GM19372 (cell line): ENCODE data around the gene TGFB1.
"Not testable (repeated sequence)": the region's sequence is repeated elsewhere in the genome, so short reads cannot be mapped to it uniquely, and the experiment has no call there.

Experiments used
- ATAC-seq: cut with Tn5 transposase; IDR thresholded peaks from one replicate; pipeline ENCODE4 v1.9.1; 2021; ENCODE audit warnings: mild to moderate bottlenecking, low read depth, moderate library complexity; ENCODE audit not compliant: unreplicated experiment

Gene TGFB1

DNA sequence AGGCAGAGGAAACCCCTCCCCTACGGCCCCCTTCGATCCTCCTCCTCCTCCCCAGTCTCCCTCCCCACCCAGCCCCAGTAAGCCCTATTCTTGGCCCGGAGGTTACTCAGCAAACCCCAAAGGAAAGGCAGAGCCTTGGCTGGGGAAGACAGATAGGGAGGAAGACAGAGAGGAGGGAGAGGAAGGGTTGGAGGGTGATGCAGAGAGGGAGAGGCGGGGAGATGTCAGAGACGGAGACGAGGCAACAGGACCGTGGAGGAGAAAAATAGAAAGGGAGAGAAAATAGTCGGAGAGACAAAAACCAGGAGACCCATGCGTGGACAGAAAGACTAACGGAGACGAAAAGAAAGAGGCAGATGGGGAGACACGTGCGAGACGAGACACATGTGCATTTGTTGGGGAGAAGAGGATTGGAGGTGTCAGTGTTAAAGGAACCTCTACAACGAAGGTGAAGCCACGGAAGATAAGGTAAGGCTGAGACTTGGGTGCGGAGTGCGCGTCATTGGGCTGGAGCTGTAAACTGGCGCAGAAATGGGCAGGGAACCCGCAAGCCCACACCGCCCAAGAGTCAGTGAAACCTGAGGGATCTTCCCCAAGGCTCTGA, 2.9 kb downstream of the TGFB1 start:
- no peak for ATAC-seq

DNA sequence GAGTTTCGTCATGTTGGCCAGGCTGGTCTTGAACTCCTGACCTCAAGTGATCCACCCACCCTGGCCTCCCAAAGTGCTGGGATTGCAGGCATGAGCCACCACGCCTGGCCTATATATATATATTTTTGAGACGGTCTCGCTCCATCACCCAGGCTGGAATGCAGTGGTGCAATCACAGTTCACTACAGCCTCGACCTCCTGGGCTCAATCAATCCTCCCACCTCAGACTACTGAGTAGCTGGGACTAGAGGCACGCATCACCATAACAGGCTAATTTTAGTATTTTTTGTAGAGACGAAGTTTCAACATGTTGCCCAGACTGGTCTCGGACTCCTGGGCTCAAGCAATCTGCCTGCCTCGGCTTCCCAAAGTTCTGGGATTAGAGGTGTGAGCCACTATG, 6.8 kb downstream of the TGFB1 start:
- not testable (repeated sequence) for ATAC-seq

DNA sequence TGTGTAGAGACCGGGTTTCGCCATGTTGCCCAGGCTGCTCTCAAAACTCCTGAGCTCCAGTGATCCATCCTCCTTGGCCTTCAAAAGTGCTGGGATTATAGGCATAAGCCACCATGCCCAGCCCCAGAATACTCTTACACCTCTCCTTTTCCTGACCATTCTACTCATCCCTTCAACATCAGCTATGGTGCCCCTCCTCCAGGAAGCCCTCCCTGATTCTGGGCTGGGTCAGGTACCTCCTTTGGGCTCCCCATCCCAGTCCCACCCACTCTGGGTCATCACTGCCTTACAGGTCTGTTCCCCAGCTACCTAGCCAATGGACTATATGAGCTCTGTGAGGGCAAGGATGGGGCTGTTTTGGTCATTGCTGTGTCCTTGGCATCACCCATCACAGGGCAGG, 9.6 kb downstream of the TGFB1 start:
- no peak for ATAC-seq

DNA sequence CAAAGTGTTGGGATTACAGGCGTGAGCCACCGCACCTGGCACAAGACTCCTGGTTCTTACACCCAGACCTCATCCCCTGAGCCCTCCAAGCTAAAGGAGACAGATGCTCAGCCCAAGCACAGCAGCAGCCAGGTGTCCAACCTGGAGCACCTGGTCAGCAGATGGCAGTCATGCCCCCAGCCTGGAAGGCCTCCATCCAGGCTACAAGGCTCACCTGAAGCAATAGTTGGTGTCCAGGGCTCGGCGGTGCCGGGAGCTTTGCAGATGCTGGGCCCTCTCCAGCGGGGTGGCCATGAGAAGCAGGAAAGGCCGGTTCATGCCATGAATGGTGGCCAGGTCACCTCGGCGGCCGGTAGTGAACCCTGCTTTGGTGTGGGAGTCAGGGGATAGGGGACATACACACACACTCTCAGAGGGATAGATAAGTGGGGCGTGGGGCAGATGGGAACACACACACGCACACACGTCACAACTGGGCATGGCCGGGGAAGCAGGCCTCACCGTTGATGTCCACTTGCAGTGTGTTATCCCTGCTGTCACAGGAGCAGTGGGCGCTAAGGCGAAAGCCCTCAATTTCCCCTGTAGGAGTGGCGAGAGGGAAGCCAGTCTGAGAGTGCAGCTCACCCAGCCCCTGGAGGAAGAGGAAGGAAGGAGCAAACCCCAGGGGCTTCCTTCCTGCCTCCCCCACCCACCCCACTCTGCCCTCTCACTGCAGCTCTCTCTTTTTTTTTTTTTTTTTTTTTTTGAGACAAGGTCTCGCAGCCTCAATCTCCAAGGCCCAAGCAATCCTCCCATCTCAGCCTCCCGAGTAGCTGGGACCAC, 11.8 kb downstream of the TGFB1 start:
- ATAC-seq, result no peak

DNA sequence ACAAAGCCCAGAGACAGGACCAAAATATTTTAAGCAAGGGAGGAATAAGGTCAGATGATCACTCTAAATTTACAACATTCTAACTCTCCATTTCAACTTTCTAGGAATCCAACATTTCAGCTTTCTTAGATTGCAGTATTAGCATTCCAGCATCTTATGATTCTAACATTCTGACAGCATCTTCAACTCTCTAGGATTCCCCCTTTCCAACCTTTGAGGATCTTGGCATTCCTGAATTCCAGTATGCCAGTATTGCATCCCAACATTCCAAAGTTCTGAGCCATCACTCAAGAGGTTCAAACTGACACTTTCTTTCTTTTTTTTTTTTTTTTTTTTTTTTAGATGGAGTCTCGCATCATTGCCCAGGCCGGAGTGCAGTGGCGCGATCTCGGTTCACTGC, 13.8 kb downstream of the TGFB1 start:
- ATAC-seq, result no peak

DNA sequence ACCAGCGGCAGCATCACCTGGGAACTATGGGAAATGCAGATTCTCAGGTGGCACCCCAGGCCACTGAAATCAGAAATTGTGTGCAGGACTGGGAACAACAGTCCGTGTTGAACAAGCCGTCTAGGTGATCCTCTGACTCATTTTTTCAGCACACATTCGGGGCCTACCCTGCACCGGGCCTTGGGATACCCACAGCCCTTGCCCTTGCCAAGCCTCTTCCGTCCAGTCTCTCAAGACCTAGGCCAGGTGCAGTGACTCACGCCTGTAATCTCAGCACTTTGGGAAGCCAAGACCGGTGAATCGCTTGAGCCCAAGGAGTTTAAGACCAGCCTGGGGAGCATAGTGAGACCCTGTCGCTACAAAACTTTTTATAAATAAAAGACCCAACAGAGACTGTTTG, 18.3 kb downstream of the TGFB1 start:
- no peak for ATAC-seq

DNA sequence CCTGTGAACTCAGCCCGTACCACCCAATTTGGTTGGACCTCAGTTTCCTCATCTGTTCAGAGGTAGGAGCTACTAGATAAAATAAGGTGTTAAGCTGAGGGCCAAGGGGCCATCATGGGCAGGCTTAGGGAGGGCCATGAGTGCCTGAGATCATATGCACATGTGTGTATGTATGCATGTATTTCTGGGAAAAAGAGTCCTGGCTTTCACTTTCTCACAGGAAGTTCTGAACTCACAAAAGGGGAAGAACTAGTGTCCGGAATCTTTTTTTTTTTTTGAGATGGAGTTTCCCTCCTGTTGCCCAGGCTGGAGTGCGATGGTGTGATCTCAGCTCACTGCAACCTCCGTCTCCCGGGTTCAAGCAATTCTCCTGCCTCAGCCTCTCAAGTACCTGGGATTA, 18.9 kb downstream of the TGFB1 start:
- ATAC-seq, result no peak

DNA sequence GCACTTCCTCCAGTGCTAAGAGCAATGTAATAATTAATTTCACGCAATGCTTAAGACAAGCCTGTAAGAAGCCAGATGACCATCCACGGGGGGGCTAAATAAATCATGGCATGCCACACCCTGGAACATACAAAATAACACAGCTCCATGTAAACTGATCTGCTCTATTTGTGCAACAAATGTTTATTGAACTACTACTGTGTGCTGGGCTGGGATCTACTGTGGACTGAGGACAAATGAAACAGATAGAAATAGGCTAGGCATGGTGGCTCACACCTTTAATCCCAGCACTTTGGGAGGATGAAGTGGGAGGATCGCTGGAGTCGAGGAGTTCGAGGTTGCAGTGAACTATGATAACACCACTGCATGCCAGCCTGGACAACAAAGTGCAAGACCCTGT, 21.3 kb downstream of the TGFB1 start:
- ATAC-seq, result no peak

DNA sequence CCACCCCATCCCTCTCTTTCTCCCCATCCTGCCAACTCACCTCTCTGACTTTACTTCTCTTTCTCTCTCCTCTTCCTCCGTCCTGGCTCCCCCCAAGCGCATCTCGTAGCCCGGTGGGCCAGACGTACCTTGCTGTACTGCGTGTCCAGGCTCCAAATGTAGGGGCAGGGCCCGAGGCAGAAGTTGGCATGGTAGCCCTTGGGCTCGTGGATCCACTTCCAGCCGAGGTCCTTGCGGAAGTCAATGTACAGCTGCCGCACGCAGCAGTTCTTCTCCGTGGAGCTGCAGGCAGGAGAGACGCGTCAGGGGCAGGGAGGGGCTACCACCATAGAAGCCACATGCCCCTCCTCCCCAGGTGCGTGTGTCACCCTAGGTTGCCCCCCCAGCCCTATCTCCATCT, 21.7 kb downstream of the TGFB1 start:
- ATAC-seq, result no peak

DNA sequence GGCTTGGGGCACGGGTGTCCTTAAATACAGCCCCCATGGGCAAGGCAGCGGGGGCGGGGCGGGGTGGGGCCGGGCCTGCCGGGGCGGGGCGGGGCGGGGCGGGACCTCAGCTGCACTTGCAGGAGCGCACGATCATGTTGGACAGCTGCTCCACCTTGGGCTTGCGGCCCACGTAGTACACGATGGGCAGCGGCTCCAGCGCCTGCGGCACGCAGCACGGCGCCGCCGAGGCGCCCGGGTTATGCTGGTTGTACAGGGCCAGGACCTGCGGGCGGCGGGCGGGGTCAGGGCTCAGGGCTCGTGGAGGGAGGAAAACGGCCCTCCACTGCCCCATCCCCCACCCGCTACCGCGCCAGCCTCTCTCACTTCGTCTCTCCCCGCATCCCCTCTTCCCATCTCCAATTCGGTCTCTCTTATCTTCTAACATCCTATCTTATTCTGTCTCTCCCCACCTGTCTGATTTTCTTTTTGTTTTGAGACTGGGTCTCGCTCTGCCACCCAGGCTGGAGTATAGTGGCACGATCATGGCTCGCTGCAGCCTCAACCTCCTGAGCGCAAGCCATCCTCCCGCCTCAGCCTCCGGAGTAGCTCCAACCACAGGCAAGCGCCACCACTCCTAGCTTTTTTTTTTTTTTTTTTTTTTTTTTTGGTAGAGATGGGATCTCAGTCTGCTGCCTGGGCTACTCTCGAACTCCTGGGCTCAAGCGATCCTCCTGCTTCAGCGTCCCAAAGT, 22.6 kb downstream of the TGFB1 start:
- no peak for ATAC-seq

DNA sequence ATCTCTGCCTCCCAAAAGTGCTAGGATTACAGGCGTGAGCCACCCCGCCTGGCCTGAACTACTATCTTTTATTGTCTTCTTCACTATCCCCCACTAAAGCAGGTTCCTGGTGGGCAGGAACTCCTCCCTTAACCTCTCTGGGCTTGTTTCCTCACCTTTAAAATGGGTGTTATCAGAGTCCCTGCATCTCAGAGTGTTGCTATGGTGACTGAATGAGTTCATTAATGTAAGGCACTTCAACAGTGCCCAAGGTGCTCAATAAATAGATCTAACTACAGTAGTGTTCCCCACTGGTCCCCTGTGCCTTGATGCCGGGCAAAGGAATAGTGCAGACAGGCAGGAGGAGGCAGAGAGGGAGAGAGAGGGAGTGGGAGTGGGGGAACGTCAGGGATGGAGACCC, 23.2 kb downstream of the TGFB1 start:
- no peak for ATAC-seq

DNA sequence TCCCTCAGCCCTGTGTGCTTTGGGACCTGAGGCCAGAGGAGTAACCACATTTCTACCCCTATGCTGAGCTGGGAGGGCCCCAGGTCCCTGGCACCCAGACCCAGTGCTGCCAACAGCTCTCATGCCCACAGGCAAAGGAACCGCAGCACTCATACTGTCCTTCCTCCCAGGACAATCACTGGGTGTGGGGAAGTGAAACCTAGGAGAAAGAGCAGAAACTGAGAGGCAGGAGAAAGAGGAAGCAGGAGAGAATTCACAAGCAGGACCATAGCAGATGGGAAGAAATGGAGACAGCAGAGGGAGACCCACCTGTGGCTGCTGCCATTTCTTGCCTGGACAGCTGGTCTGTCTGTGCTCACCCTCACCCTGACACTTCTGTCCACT, 24.9 kb downstream of the TGFB1 start:
- no peak for ATAC-seq

DNA sequence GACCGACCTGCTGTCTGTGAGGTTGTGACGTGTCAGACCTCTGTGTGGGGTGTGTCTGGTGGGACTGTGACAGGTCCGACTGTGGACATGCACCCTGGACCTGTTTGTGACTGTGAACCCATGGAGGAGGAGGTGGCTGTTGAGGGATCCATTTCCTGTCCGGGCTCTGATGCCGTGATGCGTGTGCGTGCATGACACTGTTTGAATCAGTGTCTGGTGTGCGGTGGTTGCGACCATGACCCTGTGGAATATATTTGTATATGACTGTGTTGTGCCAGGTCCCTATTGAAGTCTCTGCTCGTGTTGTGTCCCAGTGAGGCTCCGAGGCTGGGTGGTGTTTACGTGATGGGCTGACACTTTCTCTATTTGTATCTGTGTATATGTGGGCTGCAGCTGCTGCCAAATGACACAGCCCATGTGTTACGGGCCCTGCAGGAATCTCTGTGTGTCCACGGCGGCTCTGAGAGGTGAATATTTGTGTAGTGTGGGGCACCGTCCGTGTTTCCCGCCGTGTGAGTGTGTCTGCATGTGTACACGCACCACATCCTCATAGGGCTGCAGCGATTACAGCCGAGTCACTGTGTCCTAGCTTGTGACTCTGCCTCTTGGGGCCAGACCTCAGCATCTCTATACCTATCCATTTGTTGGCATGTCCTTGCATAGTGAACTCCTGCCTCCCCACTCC, 25.4 kb downstream of the TGFB1 start:
- no peak for ATAC-seq

DNA sequence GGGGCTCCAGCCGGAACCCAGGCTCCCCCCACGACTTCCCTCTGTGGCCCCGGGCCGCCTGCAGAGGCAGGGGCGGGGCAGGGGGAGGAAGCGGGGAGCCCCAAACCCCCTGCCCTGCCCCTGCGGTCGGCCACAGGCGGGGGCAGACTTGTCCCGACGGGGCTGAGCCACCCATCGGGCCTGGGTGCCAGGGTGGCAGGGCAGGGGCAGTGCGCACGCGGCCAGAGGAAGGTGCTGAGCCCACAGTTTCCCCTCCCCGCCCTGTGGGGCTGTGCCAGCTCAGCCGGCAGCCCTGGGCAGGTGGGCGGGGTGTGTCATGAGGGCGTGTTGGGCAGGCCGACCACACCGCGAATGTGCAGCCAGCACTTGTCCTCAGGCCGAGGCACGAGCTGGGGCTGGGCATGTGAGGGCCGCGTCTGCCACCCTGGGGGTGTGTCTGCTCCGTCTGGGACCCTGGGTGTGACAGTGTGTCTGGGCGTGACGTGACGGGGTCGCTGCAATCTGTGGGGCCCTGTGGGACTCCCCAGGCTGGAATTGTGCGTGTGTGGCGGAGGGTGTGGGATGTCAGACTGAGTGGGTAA, 26.1 kb downstream of the TGFB1 start:
- ATAC-seq, result peak; percentile 73

DNA sequence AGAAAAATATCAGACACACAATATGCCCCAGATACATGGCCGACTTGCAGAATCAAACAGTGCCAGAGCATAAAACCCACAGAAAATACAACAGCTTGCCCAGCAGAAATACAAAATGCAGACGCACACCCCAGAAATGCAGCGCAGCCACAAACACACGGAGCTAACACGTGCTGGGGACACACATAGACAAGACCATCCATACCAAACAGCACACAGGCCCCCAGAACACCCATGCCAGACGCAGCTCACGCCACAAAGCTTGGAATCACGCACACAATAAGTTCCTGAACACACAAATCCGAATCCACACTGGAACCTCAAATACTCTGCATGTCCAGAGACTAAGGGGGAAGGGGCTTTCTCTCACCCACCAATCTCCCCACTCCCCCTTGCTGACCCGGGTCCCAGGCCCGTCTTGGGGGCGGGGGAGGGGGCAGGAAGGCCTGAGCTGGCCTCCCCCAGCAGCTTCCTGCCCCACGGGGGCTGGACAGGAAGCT, 26.6 kb downstream of the TGFB1 start:
- no peak for ATAC-seq

DNA sequence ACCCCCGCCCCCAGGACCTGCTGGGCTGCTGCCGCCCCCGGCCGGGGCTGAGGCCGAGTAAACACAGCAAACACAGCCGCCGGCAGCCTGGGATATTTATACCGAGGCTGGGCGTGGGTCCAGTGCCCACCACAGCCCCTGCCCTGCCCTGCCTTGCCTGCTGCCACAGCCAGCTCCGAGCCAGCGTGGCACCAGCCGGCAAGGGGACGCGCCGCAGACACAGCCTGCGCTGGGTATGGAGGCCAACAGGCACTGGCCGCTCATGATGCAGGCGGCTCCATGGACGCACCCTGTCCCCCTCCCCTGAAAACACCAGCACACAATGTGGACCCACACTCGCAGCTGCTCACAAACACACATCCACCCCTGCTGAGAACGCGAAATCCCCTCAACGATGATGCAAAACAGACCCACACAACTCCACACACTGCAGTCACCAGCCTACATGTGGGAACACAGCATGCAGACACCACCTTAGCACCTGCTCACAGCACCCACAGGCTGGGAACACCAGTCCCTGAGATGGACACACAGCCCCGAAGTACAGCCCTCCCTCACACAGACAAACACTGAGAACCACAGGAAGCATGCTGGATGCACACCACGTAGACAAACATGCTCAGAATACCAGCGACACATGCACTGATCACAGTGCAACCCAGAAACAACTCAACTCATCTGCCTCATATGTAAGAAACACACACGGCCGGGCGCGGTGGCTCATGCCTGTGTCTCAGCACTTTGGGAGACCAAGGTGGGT, 27.6 kb downstream of the TGFB1 start:
- ATAC-seq, result no peak

DNA sequence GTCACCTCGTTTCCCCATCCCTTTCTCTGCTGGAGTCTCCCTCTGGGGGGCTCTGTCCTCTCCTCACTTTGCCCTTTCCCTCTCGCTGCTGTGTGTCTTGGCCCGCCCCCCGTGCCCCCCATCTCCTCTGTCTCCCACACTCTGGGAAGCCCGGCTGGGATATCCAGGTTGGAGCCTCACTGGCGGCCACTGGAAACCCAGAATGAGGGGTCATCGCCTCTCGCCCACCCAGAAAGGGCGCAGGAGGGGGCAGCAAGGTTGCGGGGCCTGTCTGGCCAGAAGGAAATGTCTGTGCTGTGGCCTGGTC, 28.1 kb downstream of the TGFB1 start:
- no peak for ATAC-seq

DNA sequence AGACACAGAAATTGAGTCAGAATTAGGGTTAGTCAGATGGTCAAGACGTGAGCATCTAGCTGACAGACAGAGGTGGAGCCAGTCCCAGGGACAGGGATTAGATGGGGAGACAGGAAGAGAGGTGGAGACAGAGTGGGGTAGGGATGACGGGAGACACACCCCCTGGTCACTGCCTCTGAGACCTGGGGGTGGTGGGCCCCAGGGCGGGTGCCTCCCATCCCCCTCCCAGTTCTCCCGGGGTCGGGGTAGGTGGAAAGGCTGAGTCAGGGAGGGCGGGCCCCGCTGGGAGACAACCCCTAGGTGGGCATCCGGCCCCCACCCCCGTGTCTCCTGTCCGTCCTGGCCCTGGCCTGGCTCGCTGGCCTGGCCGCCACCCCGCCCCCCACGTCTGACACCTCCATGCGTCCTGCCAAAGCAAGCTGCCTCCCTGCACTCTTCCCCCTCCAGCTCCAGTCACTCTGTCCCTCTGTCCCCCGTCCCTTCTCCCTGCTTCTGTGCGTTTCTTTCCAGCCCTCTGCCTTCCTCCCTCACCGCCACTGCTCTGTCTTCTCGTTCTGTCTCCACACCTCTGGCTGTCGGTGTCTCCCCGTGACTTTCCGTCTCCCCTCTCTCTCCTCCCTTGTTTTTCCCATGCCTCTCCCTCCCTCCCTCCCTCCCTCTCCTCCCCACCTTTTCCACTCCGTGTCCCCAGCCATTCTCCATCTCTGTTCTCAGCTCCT, 28.6 kb downstream of the TGFB1 start:
- ATAC-seq, result no peak

DNA sequence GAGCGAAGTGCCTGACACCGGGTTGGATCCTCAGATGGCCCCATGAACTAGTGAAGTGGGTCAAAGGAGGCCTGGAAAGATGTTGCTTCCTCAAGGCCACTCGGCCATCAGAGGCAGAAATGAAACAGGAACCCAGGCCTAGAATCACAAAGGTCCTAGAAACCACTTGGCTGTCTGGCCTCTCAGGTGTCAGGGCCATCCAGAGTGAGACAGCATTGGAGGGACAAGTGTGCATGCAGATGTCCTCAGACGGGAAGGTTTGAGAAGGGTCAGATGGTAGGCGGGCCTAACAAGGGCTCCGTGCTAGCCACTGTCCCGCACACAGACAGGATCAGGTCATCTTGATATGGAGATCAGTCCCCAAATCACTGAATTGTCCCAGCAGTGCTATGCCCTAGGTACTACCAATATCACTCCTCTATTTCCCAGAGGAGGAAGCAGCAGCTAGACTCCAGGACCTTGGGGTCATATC, 29.5 kb downstream of the TGFB1 start:
- ATAC-seq, result no peak
